Breast epithelium (tissue), 4 donors: ENCODE results near the gene DNAAF8. TPM values are rescaled to one million over a fixed set of nuclear protein-coding genes. Genes with fewer than 3 reads are reported as not detected.

Source experiments
- DNase-seq, 2 donors: peaks; one replicate each; pipeline ENCODE4 v3.0.0-alpha.2; 2019; ENCODE audit warnings: low spot score in 2 of 2
- H3K27ac ChIP-seq, 2 donors: fragments of 200-600 bp; sonication (generic) in 1 of 2; one replicate each; pipeline ENCODE4 v1.5.1; 2016 to 2019; ENCODE audit warnings: mild to moderate bottlenecking in 1 of 2
- H3K27me3 ChIP-seq, 2 donors: fragments of 200-600 bp; sonication (generic) in 1 of 2; one replicate each; pipeline versions ENCODE4 v1.5.1 to v1.6.0; 2017 to 2019; ENCODE audit warnings: control low read depth in 1 of 2, mild to moderate bottlenecking in 1 of 2
- H3K36me3 ChIP-seq: fragments of 200-600 bp; one replicate; pipeline ENCODE4 v1.5.1; 2019
- H3K4me1 ChIP-seq, 2 donors: fragments of 200-600 bp; sonication (generic); one replicate each; pipeline ENCODE4 v1.5.1; 2016 to 2019; ENCODE audit warnings: control low read depth in 1 of 2
- H3K4me3 ChIP-seq, 3 donors: fragments of 200-600 bp; sonication (generic); 1 replicate in 2 of 3; 2 replicates in 1 of 3; pipeline ENCODE4 v1.5.1; 2016 to 2019; ENCODE audit warnings: mild to moderate bottlenecking in 3 of 3, moderate library complexity in 2 of 3
- H3K9me3 ChIP-seq, 2 donors: fragments of 200-600 bp; sonication (generic) in 1 of 2; one replicate each; pipeline ENCODE4 v1.5.1; 2016 to 2019; ENCODE audit warnings: control low read depth in 1 of 2
- CTCF ChIP-seq, 3 donors: fragments of 450-650 bp; IDR thresholded peaks; one replicate each; pipeline ENCODE4 v1.5.1; 2016 to 2017; ENCODE audit warnings: antibody characterized with exemption in 3 of 3, mild to moderate bottlenecking in 3 of 3, moderate library complexity in 3 of 3
- POLR2A ChIP-seq: fragments of 450-650 bp; IDR thresholded peaks from one replicate; pipeline ENCODE4 v1.6.1; 2016; ENCODE audit warnings: antibody characterized with exemption, mild to moderate bottlenecking, moderate library complexity
- POLR2AphosphoS5 ChIP-seq, 3 donors: sonication (generic); formaldehyde crosslinking; IDR thresholded peaks; one replicate each; pipeline ENCODE4 v1.6.1; 2017; ENCODE audit warnings: antibody characterized with exemption in 3 of 3
- intact Hi-C: fragments of 100-400 bp; cut with DNase I; formaldehyde crosslinking; loops from one replicate; pipeline ENCODE4 v1.15.1; 2023; ENCODE audit warnings: low total_unique reads
- total RNA-seq, 3 donors: library from RNA; depleted of rRNA; stranded (reverse); fragments of >200 nt; gene quantifications; one replicate each; pipeline ENCODE4 v1.1.0, GENCODE V29; 2016

Gene DNAAF8
- total RNA-seq, 3 donors from 2014 or later: 1.3 to 2.3 (median 1.8) TPM

GRCh38 chr16:4785758-4786433 lies 51.6 kb downstream of the DNAAF8 start:
- intact Hi-C loops: no loop called here
- no peaks in the 10 kb centered on the region for H3K27me3 ChIP-seq
- H3K4me1 ChIP-seq: no peaks in the 10 kb centered on the region
- no peak overlapping the region for H3K4me3 ChIP-seq
- H3K36me3 ChIP-seq: no peaks in the 10 kb centered on the region
- no peak for DNase-seq
- no peak for TF ChIP-seq CTCF (IDR thresholded peaks at IDR 0.05)
- TF ChIP-seq POLR2AphosphoS5 (IDR thresholded peaks at IDR 0.05): no peak
- TF ChIP-seq POLR2A: no peak
- H3K27ac ChIP-seq: no peak overlapping the region
- no peaks in the 10 kb centered on the region for H3K9me3 ChIP-seq

- Histone ChIP-seq H3K27me3 (no peaks in the 10 kb centered on the region), H3K36me3 (no peaks in the 10 kb centered on the region), H3K4me3 (no peak overlapping the region), H3K9me3 (no peaks in the 10 kb centered on the region), H3K4me1 (no peaks in the 10 kb centered on the region), H3K27ac (no peak overlapping the region)
- no peak for DNase-seq
- intact Hi-C loops: no loop called here
- TF ChIP-seq POLR2A: no peak
- no peak for TF ChIP-seq CTCF (IDR thresholded peaks at IDR 0.05)
- TF ChIP-seq POLR2AphosphoS5 (IDR thresholded peaks at IDR 0.05): no peak
These were observed 52.7 kb downstream of the DNAAF8 start for GRCh38 chr16:4787068-4787467.

GRCh38 chr16:4787627-4788482 lies 53.5 kb downstream of the DNAAF8 start, which contains the start of gene SEPTIN12:
Gene SEPTIN12, minus strand, starts transcription at chr16:4788345. Its CDS starts 700 bp downstream, at chr16:4787645.
- H3K27me3 ChIP-seq: no peaks in the 10 kb centered on the region
- TF ChIP-seq POLR2A (no peak), CTCF (IDR thresholded peaks at IDR 0.05) (no peak), POLR2AphosphoS5 (IDR thresholded peaks at IDR 0.05) (no peak)
- no peak within 1 kb of the TSS for H3K27ac ChIP-seq
- no peak for DNase-seq
- intact Hi-C loops: no loop called here
- no peaks in the 10 kb centered on the region for H3K9me3 ChIP-seq
- no peaks in the 10 kb centered on the region for H3K36me3 ChIP-seq
- H3K4me1 ChIP-seq: no peaks in the 10 kb centered on the region
- H3K4me3 ChIP-seq: no peak within 1 kb of the TSS

- TF ChIP-seq CTCF (IDR thresholded peaks at IDR 0.05) (no peak), POLR2AphosphoS5 (IDR thresholded peaks at IDR 0.05) (no peak), POLR2A (no peak)
- DNase-seq: no peak
- Histone ChIP-seq H3K9me3 (no peaks in the 10 kb centered on the region), H3K27ac (no peak overlapping the region), H3K27me3 (no peaks in the 10 kb centered on the region), H3K36me3 (no peaks in the 10 kb centered on the region), H3K4me3 (no peak overlapping the region), H3K4me1 (no peaks in the 10 kb centered on the region)
- intact Hi-C loops: no loop called here
These were observed 54.2 kb downstream of the DNAAF8 start for GRCh38 chr16:4788489-4788889.

GRCh38 chr16:4788910-4789309 lies 54.6 kb downstream of the DNAAF8 start:
- TF ChIP-seq POLR2AphosphoS5 (IDR thresholded peaks at IDR 0.05) (no peak), CTCF (IDR thresholded peaks at IDR 0.05) (no peak), POLR2A (no peak)
- intact Hi-C loops: no loop called here
- no peak overlapping the region for H3K27ac ChIP-seq
- H3K9me3 ChIP-seq: no peaks in the 10 kb centered on the region
- H3K4me1 ChIP-seq: no peaks in the 10 kb centered on the region
- H3K36me3 ChIP-seq: no peaks in the 10 kb centered on the region
- H3K27me3 ChIP-seq: no peaks in the 10 kb centered on the region
- no peak for DNase-seq
- no peak overlapping the region for H3K4me3 ChIP-seq
